H1 (cell line): Measurements from ENCODE around the gene CREBBP. TPM values are rescaled to one million over a fixed set of nuclear protein-coding genes. Genes with fewer than 3 reads are reported as not detected.

ENCODE experiments used
- CTCF ChIA-PET: fragments of 300-600 bp; sonication (Branson Sonifier 250); formaldehyde crosslinking; loops from one replicate; lab custom pipeline; 2021; ENCODE audit not compliant: partially characterized antibody; lab: Charles Lee
- POLR2A ChIA-PET: fragments of 300-600 bp; sonication (Branson Sonifier 250); formaldehyde crosslinking; loops from one replicate; lab custom pipeline; 2021; ENCODE audit warnings: inconsistent platforms; ENCODE audit not compliant: partially characterized antibody; lab: Charles Lee
- DNase-seq, 2 experiments: peaks; one replicate each; pipeline versions ENCODE4 v3.0.0 to v3.0.0-alpha.2; 2010 to 2022; ENCODE audit warnings: low spot score in 2 of 2, low read depth in 1 of 2, mixed read lengths in 1 of 2
- FAIRE-seq: peaks from 2 replicates; lab custom pipeline; 2011; peaks lifted over from hg19 to GRCh38; lab: Jason Lieb, UNC
- H2AFZ ChIP-seq: 2 replicates; pipeline ENCODE4 v1.8.1; 2012; ENCODE audit warnings: low read length, inconsistent platforms
- H2AK5ac ChIP-seq: 2 replicates; pipeline ENCODE4 v1.6.1; 2013; ENCODE audit warnings: low read depth, low read length
- H2BK120ac ChIP-seq: replicated peaks from 2 replicates; pipeline ENCODE3; 2013; ENCODE audit warnings: low read depth, low read length, inconsistent platforms
- H2BK12ac ChIP-seq: 2 replicates; pipeline ENCODE4 v1.6.1; 2013; ENCODE audit warnings: low read depth, low read length
- H2BK15ac ChIP-seq: 2 replicates; pipeline ENCODE4 v1.6.1; 2013; ENCODE audit warnings: low read length
- H2BK20ac ChIP-seq: 2 replicates; pipeline ENCODE4 v1.6.1; 2013; ENCODE audit warnings: low read length
- H2BK5ac ChIP-seq: 2 replicates; pipeline ENCODE4 v1.6.1; 2013; ENCODE audit warnings: low read depth, low read length
- H3K14ac ChIP-seq: 2 replicates; pipeline ENCODE4 v1.6.1; 2013; ENCODE audit warnings: inconsistent platforms; ENCODE audit not compliant: insufficient read length
- H3K18ac ChIP-seq: 2 replicates; pipeline ENCODE4 v1.6.1; 2013; ENCODE audit warnings: low read length; ENCODE audit errors: extremely low read depth
- H3K23ac ChIP-seq: 2 replicates; pipeline ENCODE4 v1.6.1; 2013; ENCODE audit warnings: inconsistent platforms; ENCODE audit not compliant: insufficient read length
- H3K23me2 ChIP-seq: 2 replicates; pipeline ENCODE4 v1.6.1; 2013; ENCODE audit warnings: low read depth, low read length
- H3K27ac ChIP-seq: 2 replicates; pipeline ENCODE4 v1.6.1; 2011; ENCODE audit warnings: low read depth, low read length, inconsistent platforms
- H3K27me3 ChIP-seq, 4 experiments: replicated peaks in 1 of 4; 1 replicate in 1 of 4; 2 replicates in 3 of 4; pipeline versions ENCODE4 v1.6.1 to v1.8.1; 2011 to 2013; ENCODE audit warnings: low read length in 3 of 4, mild to moderate bottlenecking in 3 of 4, inconsistent platforms in 2 of 4, mixed read lengths in 2 of 4, moderate library complexity in 1 of 4; ENCODE audit not compliant: control insufficient read depth in 3 of 4, insufficient read depth in 3 of 4; ENCODE audit errors: extremely low read depth in 1 of 4
- H3K36me3 ChIP-seq, 4 experiments: 2 replicates each; pipeline versions ENCODE4 v1.6.1 to v1.8.1; 2011 to 2013; ENCODE audit warnings: mild to moderate bottlenecking in 4 of 4, low read length in 3 of 4, moderate library complexity in 2 of 4, control low read depth in 1 of 4, inconsistent platforms in 1 of 4; ENCODE audit not compliant: insufficient read depth in 4 of 4, control insufficient read depth in 2 of 4
- H3K4ac ChIP-seq: replicated peaks from 2 replicates; pipeline ENCODE3; 2013; ENCODE audit warnings: low read length, low read depth, mixed read lengths, inconsistent platforms; ENCODE audit not compliant: insufficient read length
- H3K4me1 ChIP-seq, 4 experiments: replicated peaks in 1 of 4; 1 replicate in 1 of 4; 2 replicates in 3 of 4; pipeline versions ENCODE4 v1.6.1 to v1.8.1; 2011 to 2013; ENCODE audit warnings: low read length in 3 of 4, inconsistent platforms in 2 of 4, mixed read lengths in 1 of 4; ENCODE audit not compliant: insufficient read depth in 4 of 4, control insufficient read depth in 3 of 4
- H3K4me2 ChIP-seq, 2 experiments: 2 replicates each; pipeline versions ENCODE4 v1.6.1 to v1.8.1; 2011 to 2013; ENCODE audit warnings: low read depth in 2 of 2, low read length in 2 of 2, control low read depth in 1 of 2, inconsistent platforms in 1 of 2, mild to moderate bottlenecking in 1 of 2; ENCODE audit not compliant: insufficient read depth in 1 of 2
- H3K4me3 ChIP-seq, 4 experiments: fragments of 200-600, 300-600 bp in 1 of 4; sonication (generic), shearing (Covaris generic), sonication (Bioruptor Twin) in 1 of 4; 2 replicates each; pipeline versions ENCODE4 v1.5.1 to v1.8.1; 2011 to 2016; ENCODE audit warnings: low read length in 4 of 4, low read depth in 3 of 4, control low read depth in 2 of 4, inconsistent platforms in 2 of 4, mild to moderate bottlenecking in 2 of 4, mixed read lengths in 1 of 4, moderate library complexity in 1 of 4; ENCODE audit not compliant: insufficient read depth in 2 of 4; ENCODE audit errors: extremely low read depth in 1 of 4
- H3K56ac ChIP-seq: replicated peaks from 2 replicates; pipeline ENCODE3; 2013; ENCODE audit warnings: low read depth, mild to moderate bottlenecking, mixed read lengths, low read length, inconsistent platforms; ENCODE audit not compliant: insufficient read length
- H3K79me1 ChIP-seq: 2 replicates; pipeline ENCODE4 v1.6.1; 2013; ENCODE audit warnings: low read depth, low read length, control low read depth
- H3K79me2 ChIP-seq, 2 experiments: 2 replicates each; pipeline versions ENCODE4 v1.6.1 to v1.8.1; 2012 to 2013; ENCODE audit warnings: low read length in 2 of 2, mild to moderate bottlenecking in 2 of 2, inconsistent platforms in 1 of 2; ENCODE audit not compliant: insufficient read depth in 2 of 2, control insufficient read depth in 1 of 2
- H3K9ac ChIP-seq, 4 experiments: replicated peaks in 1 of 4; 1 replicate in 1 of 4; 2 replicates in 3 of 4; pipeline versions ENCODE4 v1.6.1 to v1.8.1; 2011 to 2013; ENCODE audit warnings: low read depth in 3 of 4, low read length in 3 of 4, control low read depth in 2 of 4, mild to moderate bottlenecking in 2 of 4, moderate library complexity in 2 of 4, inconsistent platforms in 1 of 4; ENCODE audit errors: extremely low read depth in 1 of 4
- H3K9me3 ChIP-seq, 2 experiments: 2 replicates each; pipeline versions ENCODE4 v1.6.1 to v1.8.1; 2012 to 2013; ENCODE audit warnings: mild to moderate bottlenecking in 2 of 2, moderate library complexity in 2 of 2, control low read depth in 1 of 2, inconsistent platforms in 1 of 2, low read depth in 1 of 2, low read length in 1 of 2, mixed read lengths in 1 of 2; ENCODE audit not compliant: insufficient read depth in 2 of 2
- H4K20me1 ChIP-seq, 2 experiments: replicated peaks in 1 of 2; 2 replicates each; pipeline versions ENCODE3 to v1.8.1; 2011 to 2013; ENCODE audit warnings: inconsistent platforms in 2 of 2, low read length in 2 of 2, mild to moderate bottlenecking in 1 of 2; ENCODE audit not compliant: insufficient read depth in 2 of 2, control insufficient read depth in 1 of 2
- H4K5ac ChIP-seq: 2 replicates; pipeline ENCODE4 v1.6.1; 2013; ENCODE audit warnings: low read length, low read depth, mixed read lengths, inconsistent platforms; ENCODE audit not compliant: insufficient read length
- H4K8ac ChIP-seq: 2 replicates; pipeline ENCODE4 v1.8.0; 2013; ENCODE audit warnings: mild to moderate bottlenecking, moderate library complexity, low read length, inconsistent platforms; ENCODE audit not compliant: insufficient read depth; ENCODE audit errors: extremely low read depth
- H4K91ac ChIP-seq: replicated peaks from 2 replicates; pipeline ENCODE3; 2013; ENCODE audit warnings: low read length, mixed read lengths, inconsistent platforms; ENCODE audit not compliant: insufficient read length
- ATF3 ChIP-seq: IDR thresholded peaks from 2 replicates; pipeline ENCODE4 v1.6.1; 2011; ENCODE audit warnings: low read depth, mild to moderate bottlenecking, low read length; ENCODE audit not compliant: insufficient read depth
- BRCA1 ChIP-seq: IDR thresholded peaks from 2 replicates; pipeline ENCODE4 v1.6.1; 2012; ENCODE audit warnings: low read depth, low read length, improper control_type of control experiment
- EZH2 ChIP-seq: fragments of 200-600 bp; sonication (generic); IDR thresholded peaks from 2 replicates; pipeline ENCODE4 v1.7.1; 2012; ENCODE audit warnings: low read depth, mild to moderate bottlenecking, moderate library complexity, low read length, inconsistent platforms; ENCODE audit not compliant: severe bottlenecking
- HDAC6 ChIP-seq: IDR thresholded peaks from one replicate; pipeline ENCODE4 v1.7.1; 2012; ENCODE audit warnings: low read depth, mild to moderate bottlenecking, inconsistent platforms, low read length, moderate library complexity
- JUND ChIP-seq: IDR thresholded peaks from 2 replicates; pipeline ENCODE4 v1.6.1; 2011; ENCODE audit warnings: mild to moderate bottlenecking, improper control_type of control experiment, low read length
- NANOG ChIP-seq: IDR thresholded peaks from 2 replicates; pipeline ENCODE4 v1.6.1; 2011; ENCODE audit warnings: low read length, low read depth, mild to moderate bottlenecking, inconsistent platforms; ENCODE audit not compliant: insufficient read depth, poor library complexity, severe bottlenecking
- RBBP5 ChIP-seq: IDR thresholded peaks from 2 replicates; pipeline ENCODE4 v1.7.1; 2012; ENCODE audit warnings: low read depth, mild to moderate bottlenecking, inconsistent platforms, low read length, moderate library complexity, borderline replicate concordance
- SIRT6 ChIP-seq: IDR thresholded peaks from one replicate; pipeline ENCODE4 v1.7.1; 2012; ENCODE audit warnings: low read length, inconsistent platforms
- SRF ChIP-seq: IDR thresholded peaks from 2 replicates; pipeline ENCODE4 v1.6.1; 2011; ENCODE audit warnings: mild to moderate bottlenecking, low read depth, low read length, moderate library complexity
- WGBS, 2 experiments: shearing (Covaris generic) in 1 of 2; methylation state at CpG; one replicate each; pipeline versions ENCODE4 v1.1.6 to v1.1.7; 2013 to 2015; ENCODE audit warnings: low lambda C conversion rate in 2 of 2, mixed read lengths in 2 of 2, inconsistent platforms in 1 of 2, low coverage in 1 of 2, missing lambda C conversion rate in 1 of 2; ENCODE audit not compliant: insufficient replicate concordance in 2 of 2, insufficient coverage in 1 of 2, insufficient read length in 1 of 2; ENCODE audit errors: extremely low coverage in 1 of 2, missing lambda C conversion rate in 1 of 2; 5-methylcytosine and 5-hydroxymethylcytosine counted together
- polyA plus RNA-seq, 7 experiments: library from polyadenylated mRNA; depleted of rRNA in 3 of 7; stranded (reverse) in 5 of 7; unstranded in 2 of 7; fragments of >200 nt in 5 of 7; fragments of 200-250 nt in 2 of 7; gene quantifications; 1 replicate in 5 of 7; 2 replicates in 1 of 7; 4 replicates in 1 of 7; pipeline versions ENCODE4 v1.2.1 to v1.2.3, GENCODE V29; 2011 to 2013; ENCODE audit warnings: missing spikeins in 2 of 7, mixed read lengths in 2 of 7
- total RNA-seq: library from RNA; stranded (reverse); fragmentation: NEBNext Ultra II Directional; extraction: Animal tissue kit (Norgen Biotek cat#: 25700); gene quantifications from 2 replicates; pipeline ENCODE4 v1.2.1, GENCODE V29; 2021
- TF ChIP-seq, protein P1 (sequence below): IDR thresholded peaks from 2 replicates; pipeline ENCODE4 v1.6.1; 2012; ENCODE audit warnings: low read length, inconsistent platforms

CREBBP gene
- total and polyA plus RNA-seq, 2 of the 8 experiments (the other 6 are each of a cell fraction or from before 2014, with no cell fraction given): 10.0 to 60.1 TPM

- Histone ChIP-seq H2BK12ac (no peak overlapping the region; the same call in 1 of the 2 replicates), H2AK5ac (peak overlapping the region; percentile 20; the same call in 1 of the 2 replicates), H2BK5ac (peak overlapping the region; percentile 89), H3K79me2 (peaks cover 8 to 37% of the 10 kb centered on the region in 2 experiments), H4K5ac (peak overlapping the region; percentile 58), H2BK15ac (no peak overlapping the region), H3K18ac (no peak overlapping the region), H3K4me1 (peaks cover 0 to 4% (median 1%) of the 10 kb centered on the region in 4 experiments; a peak in 3 of 7 replicates), H3K27me3 (no peaks in the 10 kb centered on the region), H4K8ac (no peak overlapping the region; the same call in 1 of the 2 replicates), H3K4me2 (peak overlapping the region; percentile 93 to 99), H3K23ac (no peak overlapping the region), H2BK120ac (no peak overlapping the region), H3K27ac (peak overlapping the region; percentile 79; the same call in 1 of the 2 replicates), H4K91ac (no peak overlapping the region), H3K23me2 (peaks cover 10% of the 10 kb centered on the region), H3K9ac (peak overlapping the region in 3 of 4 experiments; percentile 90 to 96 (median 92); a peak in 6 of 7 replicates), H3K14ac (no peak overlapping the region), H3K4me3 (peak overlapping the region; percentile 84 to 99 (median 92)), H2AFZ (peak overlapping the region; percentile 88; the same call in 1 of the 2 replicates), H4K20me1 (peaks cover 0 to 2% of the 10 kb centered on the region in 2 experiments), H3K56ac (no peak overlapping the region), H3K79me1 (0 out of 2 replicates have a peak, but pooled peaks cover 8% of the 10 kb centered on the region), H3K36me3 (peaks cover 0 to 7% (median 0%) of the 10 kb centered on the region in 4 experiments; a peak in 2 of 8 replicates), H3K4ac (peak overlapping the region; percentile 63), H2BK20ac (no peak overlapping the region), H3K9me3 (no peaks in the 10 kb centered on the region)
- WGBS, 2 experiments: 37% methylated on average over 5 of the region's 5 CpGs; no CpG with 5 or more reads in 1 of the 2 experiments
- ChIA-PET POLR2A (interaction anchor here (0.8 to 1.8 kb wide), 8 partner anchors 9 to 163 kb away, joined by 3 to 7 read pairs (median 4); partner anchors contain the start of gene CREBBP), CTCF (interaction anchor here (0.7 to 1.0 kb wide), 4 partner anchors 27 to 588 kb away, joined by 3 to 4 read pairs (median 3); partner anchors contain the start of gene DNASE1)
- DNase-seq: no peak
- FAIRE-seq: peak; percentile 52
- TF ChIP-seq ATF3 (no peak), NANOG (no peak), SRF (no peak), RBBP5 (no peak), JUND (no peak), SIRT6 (no peak), BRCA1 (no peak), HDAC6 (no peak), EZH2 (no peak)
- TF ChIP-seq, protein P1, sequence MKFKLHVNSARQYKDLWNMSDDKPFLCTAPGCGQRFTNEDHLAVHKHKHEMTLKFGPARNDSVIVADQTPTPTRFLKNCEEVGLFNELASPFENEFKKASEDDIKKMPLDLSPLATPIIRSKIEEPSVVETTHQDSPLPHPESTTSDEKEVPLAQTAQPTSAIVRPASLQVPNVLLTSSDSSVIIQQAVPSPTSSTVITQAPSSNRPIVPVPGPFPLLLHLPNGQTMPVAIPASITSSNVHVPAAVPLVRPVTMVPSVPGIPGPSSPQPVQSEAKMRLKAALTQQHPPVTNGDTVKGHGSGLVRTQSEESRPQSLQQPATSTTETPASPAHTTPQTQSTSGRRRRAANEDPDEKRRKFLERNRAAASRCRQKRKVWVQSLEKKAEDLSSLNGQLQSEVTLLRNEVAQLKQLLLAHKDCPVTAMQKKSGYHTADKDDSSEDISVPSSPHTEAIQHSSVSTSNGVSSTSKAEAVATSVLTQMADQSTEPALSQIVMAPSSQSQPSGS: no peak
Measured at GRCh38 chr16:3718019-3718391, 162.5 kb downstream of the CREBBP start.
